Sigmoid colon (tissue), 7 donors: ENCODE measurements around the gene CNGB1. TPM values are rescaled to one million over a fixed set of nuclear protein-coding genes. Genes with fewer than 3 reads are reported as not detected.

ENCODE experiments used
- DNase-seq: peaks from one replicate; pipeline ENCODE4 v3.0.0-alpha.2; 2019
- H3K27ac ChIP-seq, 4 donors: fragments of 200-600 bp; sonication (generic); one replicate each; pipeline ENCODE4 v1.5.1; 2016 to 2019; ENCODE audit warnings: mild to moderate bottlenecking in 1 of 4
- H3K27me3 ChIP-seq, 3 donors: fragments of 200-600 bp; sonication (generic); one replicate each; pipeline ENCODE4 v1.5.1; 2019; ENCODE audit warnings: mild to moderate bottlenecking in 1 of 3
- H3K36me3 ChIP-seq, 4 donors: fragments of 200-600 bp; sonication (generic); one replicate each; pipeline ENCODE4 v1.5.1; 2016 to 2019
- H3K4me1 ChIP-seq, 4 donors: fragments of 200-600 bp; sonication (generic); one replicate each; pipeline ENCODE4 v1.5.1; 2017 to 2019
- H3K4me3 ChIP-seq, 4 donors: fragments of 200-600 bp; sonication (generic); one replicate each; pipeline ENCODE4 v1.5.1; 2017 to 2019; ENCODE audit warnings: mild to moderate bottlenecking in 2 of 4, moderate library complexity in 1 of 4
- H3K9me3 ChIP-seq, 4 donors: fragments of 200-600 bp in 3 of 4; sonication (generic) in 3 of 4; one replicate each; pipeline versions ENCODE4 v1.5.1 to v1.6.1; 2013 to 2019
- CTCF ChIP-seq, 4 experiments: fragments of 450-650 bp in 3 of 4; fragments of 200-600 bp in 1 of 4; IDR thresholded peaks; one replicate each; pipeline ENCODE4 v1.5.1; 2016 to 2019; ENCODE audit warnings: antibody characterized with exemption in 4 of 4, mild to moderate bottlenecking in 3 of 4, moderate library complexity in 2 of 4
- EP300 ChIP-seq, 4 donors: sonication (generic); formaldehyde crosslinking; IDR thresholded peaks; one replicate each; pipeline ENCODE4 v1.6.1; 2017; ENCODE audit warnings: antibody characterized with exemption in 4 of 4
- POLR2A ChIP-seq, 2 donors: fragments of 450-650 bp; IDR thresholded peaks; one replicate each; pipeline ENCODE4 v1.6.1; 2016; ENCODE audit warnings: antibody characterized with exemption in 2 of 2, mild to moderate bottlenecking in 2 of 2, moderate library complexity in 2 of 2
- POLR2AphosphoS5 ChIP-seq, 4 donors: sonication (generic); formaldehyde crosslinking; IDR thresholded peaks; one replicate each; pipeline ENCODE4 v1.6.1; 2017; ENCODE audit warnings: antibody characterized with exemption in 4 of 4
- WGBS, 2 donors: extraction: QIAGEN DNeasy Blood & Tissue Kit; methylation state at CpG; one replicate each; pipeline ENCODE4 v1.1.7; 2013; 5-methylcytosine and 5-hydroxymethylcytosine counted together
- intact Hi-C: fragments of 100-400 bp; cut with DNase I; formaldehyde crosslinking; loops from one replicate; pipeline ENCODE4 v1.15.1; 2023
- polyA plus RNA-seq, 3 donors: library from polyadenylated mRNA; stranded (reverse); fragments of 200-250 nt; gene quantifications; one replicate each; pipeline ENCODE4 v1.2.3, GENCODE V29; 2013
- total RNA-seq, 4 donors: library from RNA; depleted of rRNA; stranded (reverse); fragments of >200 nt; gene quantifications; one replicate each; pipeline ENCODE4 v1.1.0, GENCODE V29; 2016
- donor health status: healthy with polysubstance abuse.
- donor health status: Bipolar disorder and iron deficiency.
- donor health status: healthy.

The CNGB1 gene
- total and polyA plus RNA-seq, 7 donors = 0.70 to 13.0 (median 1.4) TPM; not detected in 3

- Histone ChIP-seq H3K36me3 (peaks cover 0 to 29% (median 7%) of the 10 kb centered on the region in 4 donors), H3K27ac (no peak overlapping the region), H3K9me3 (no peaks in the 10 kb centered on the region), H3K4me1 (peaks cover 0 to 44% (median 30%) of the 10 kb centered on the region in 4 donors), H3K4me3 (no peak overlapping the region), H3K27me3 (no peaks in the 10 kb centered on the region)
- DNase-seq = no peak
- no peak for TF ChIP-seq CTCF (IDR thresholded peaks at IDR 0.05)
- no peak for TF ChIP-seq EP300 (IDR thresholded peaks at IDR 0.05)
- no peak for TF ChIP-seq POLR2AphosphoS5 (IDR thresholded peaks at IDR 0.05)
- no peak for TF ChIP-seq POLR2A (IDR thresholded peaks at IDR 0.05)
- 96 to 98% methylated on average over 5 of the region's 5 CpGs for WGBS, 2 donors
- intact Hi-C loops = loop anchor here (5.0 to 10.0 kb wide), 3 partner anchors 201 to 548 kb away; partner anchors contain the start of genes CCDC102A and KIFC3
Observed at GRCh38 chr16:58002936-58003335, 32.0 kb upstream of the CNGB1 start.

- Histone ChIP-seq H3K4me1 (peaks cover 0 to 45% (median 30%) of the 10 kb centered on the region in 4 donors), H3K27me3 (no peaks in the 10 kb centered on the region), H3K9me3 (no peaks in the 10 kb centered on the region), H3K4me3 (no peak overlapping the region), H3K27ac (no peak overlapping the region), H3K36me3 (peaks cover 0 to 34% (median 11%) of the 10 kb centered on the region in 4 donors)
- intact Hi-C loops = loop anchor here (5.0 to 10.0 kb wide), 3 partner anchors 200 to 548 kb away; partner anchors contain the start of genes CCDC102A and KIFC3
- TF ChIP-seq POLR2AphosphoS5 (IDR thresholded peaks at IDR 0.05) (no peak), CTCF (IDR thresholded peaks at IDR 0.05) (no peak), POLR2A (IDR thresholded peaks at IDR 0.05) (no peak), EP300 (IDR thresholded peaks at IDR 0.05) (no peak)
- no peak for DNase-seq
- 88 to 89% methylated on average over 9 of the region's 9 CpGs for WGBS, 2 donors
Observed at GRCh38 chr16:58002416-58002800, 31.5 kb upstream of the CNGB1 start.

- 26 to 49% methylated on average over 10 of the region's 10 CpGs for WGBS, 2 donors
- H3K9me3 ChIP-seq = no peaks in the 10 kb centered on the region
- peaks cover 0 to 39% (median 14%) of the 10 kb centered on the region in 4 donors for H3K36me3 ChIP-seq
- DNase-seq = no peak
- no peak for TF ChIP-seq CTCF (IDR thresholded peaks at IDR 0.05)
- TF ChIP-seq POLR2AphosphoS5 (IDR thresholded peaks at IDR 0.05) = no peak
- no peak for TF ChIP-seq POLR2A (IDR thresholded peaks at IDR 0.05)
- no peak for TF ChIP-seq EP300 (IDR thresholded peaks at IDR 0.05)
- peaks cover 0 to 45% (median 30%) of the 10 kb centered on the region in 4 donors for H3K4me1 ChIP-seq
- intact Hi-C loops = loop anchor here (2.0 to 10.0 kb wide), 5 partner anchors 103 to 547 kb away; partner anchors contain the start of genes CCDC102A, KATNB1 and KIFC3
- H3K27me3 ChIP-seq = no peaks in the 10 kb centered on the region
- peak overlapping the region; percentile 48 to 91 (median 82) for H3K4me3 ChIP-seq
- H3K27ac ChIP-seq = peak overlapping the region; percentile 93 to 98 (median 96)
Observed at GRCh38 chr16:58001781-58002415, 31.0 kb upstream of the CNGB1 start.

GRCh38 chr16:58000706-58001676 lies 30.1 kb upstream of the CNGB1 start, which contains the start of gene USB1:
USB1 (plus strand) TSS chr16:58001407; CDS start chr16:58001484, 77 bp downstream.
- peaks cover 0 to 45% (median 30%) of the 10 kb centered on the region in 4 donors for H3K4me1 ChIP-seq
- H3K9me3 ChIP-seq = no peaks in the 10 kb centered on the region
- 1% methylated on average over 81 of the region's 81 CpGs for WGBS, 2 donors
- peaks cover 5 to 43% (median 21%) of the 10 kb centered on the region in 4 donors for H3K36me3 ChIP-seq
- intact Hi-C loops = loop anchor here (2.0 to 10.0 kb wide), 5 partner anchors 102 to 546 kb away; partner anchors contain the start of genes CCDC102A, KATNB1 and KIFC3
- H3K4me3 ChIP-seq = peak within 1 kb of the TSS; percentile 48 to 91 (median 82)
- peak within 1 kb of the TSS; percentile 93 to 98 (median 96) for H3K27ac ChIP-seq
- DNase-seq = peak; percentile 92
- no peaks in the 10 kb centered on the region for H3K27me3 ChIP-seq
- TF ChIP-seq POLR2AphosphoS5 (IDR thresholded peaks at IDR 0.05) (peak; percentile 80 to 89 (median 86)), CTCF (IDR thresholded peaks at IDR 0.05) (peak in 3 of 4 experiments; percentile 22 to 63 (median 58)), POLR2A (IDR thresholded peaks at IDR 0.05) (peak; percentile 69 to 79), EP300 (IDR thresholded peaks at IDR 0.05) (no peak)
